ENCODE results near the gene LARGE1.
"Not testable (repeated sequence)": the region's sequence is repeated elsewhere in the genome, so short reads cannot be mapped to it uniquely, and the experiment has no call there.

LARGE1 gene

DNA sequence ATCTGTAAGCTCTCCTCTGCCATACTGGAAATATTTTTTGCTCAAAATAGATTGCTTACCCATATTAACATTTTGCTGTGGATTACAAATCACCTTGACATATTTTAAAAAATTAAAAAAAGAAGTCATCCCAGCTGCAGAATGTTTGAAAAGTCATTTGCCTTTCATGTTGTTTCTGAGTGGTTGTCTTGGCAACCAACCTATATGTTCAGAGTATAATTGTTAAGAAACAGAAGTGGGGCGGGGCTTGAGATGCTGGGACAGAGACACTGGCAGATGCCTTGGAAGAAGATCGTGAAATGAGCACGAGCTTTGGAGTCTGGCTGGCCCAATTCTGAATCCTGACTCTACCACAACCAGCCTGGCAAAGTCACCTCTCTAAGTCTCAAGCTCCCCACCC lies 348.2 kb downstream of the LARGE1 start:
- no peak for DNase-seq
- in situ Hi-C loops (cut with HindIII; ENCODE audit: low pct_ligation_motif_present, low pct_unique_long_range_greater_than_20kb, low sequenced_read_pairs), result no loop called here

DNA sequence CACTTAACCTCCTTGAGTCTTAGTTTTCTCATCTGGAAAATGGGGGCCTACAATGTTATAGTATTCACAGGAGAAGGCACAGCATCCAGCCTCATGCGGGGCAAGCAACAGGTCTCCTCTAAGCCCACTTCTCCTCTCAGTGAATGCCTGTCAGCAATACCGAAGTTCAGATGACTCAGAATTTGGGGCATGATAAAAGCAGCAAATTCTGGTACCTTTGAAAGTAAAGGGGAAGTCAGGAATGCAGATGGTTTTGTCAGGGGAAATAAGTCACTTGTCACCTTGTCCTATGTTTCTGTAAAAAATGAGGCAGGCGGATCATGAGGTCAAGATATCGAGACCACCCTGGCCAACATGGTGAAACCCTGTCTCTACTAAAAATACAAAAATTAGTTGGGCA lies 350.2 kb downstream of the LARGE1 start:
- in situ Hi-C loops (cut with HindIII; ENCODE audit: low pct_ligation_motif_present, low pct_unique_long_range_greater_than_20kb, low sequenced_read_pairs), result no loop called here
- DNase-seq, result no peak

DNA sequence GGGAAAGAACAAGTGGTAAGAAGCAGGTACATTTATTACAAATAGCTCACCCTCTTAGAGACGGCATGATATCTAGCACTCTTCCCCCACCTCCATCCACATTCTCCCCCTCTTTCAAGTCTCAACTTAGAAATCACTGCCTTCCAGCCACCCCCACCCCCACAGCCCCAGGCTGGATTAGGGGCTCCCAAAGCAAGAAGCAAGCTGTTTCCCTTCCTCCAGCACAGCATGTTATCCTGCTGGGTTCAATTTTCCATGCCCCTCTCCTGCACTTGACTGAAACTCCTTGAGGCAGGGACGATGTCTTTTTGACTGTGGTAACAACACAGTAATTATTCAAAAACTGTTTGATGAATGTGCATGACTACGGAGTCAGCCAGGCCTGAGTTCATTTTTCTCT lies 350.7 kb downstream of the LARGE1 start:
- DNase-seq, result no peak
- in situ Hi-C loops (cut with HindIII; ENCODE audit: low pct_ligation_motif_present, low pct_unique_long_range_greater_than_20kb, low sequenced_read_pairs), result no loop called here

DNA sequence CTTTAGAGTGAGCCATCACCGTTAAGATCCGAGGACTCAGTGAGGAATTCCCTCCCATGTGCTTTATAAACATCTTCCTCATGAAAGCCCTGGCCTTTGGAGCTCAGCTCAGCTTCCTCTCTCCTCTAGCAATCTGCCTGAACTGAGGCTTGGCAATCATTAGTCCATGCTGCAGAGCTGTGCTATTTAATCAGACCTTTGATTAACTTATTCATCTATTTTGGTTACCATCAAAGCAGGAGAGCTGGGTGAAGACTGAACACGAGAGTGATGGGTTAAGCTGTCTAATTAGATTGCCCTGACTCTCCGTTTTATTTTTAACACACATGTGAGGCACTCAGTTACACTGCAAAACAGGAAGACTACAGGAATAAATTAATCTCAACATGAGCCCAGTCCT lies 351.3 kb downstream of the LARGE1 start:
- in situ Hi-C loops (cut with HindIII; ENCODE audit: low pct_ligation_motif_present, low pct_unique_long_range_greater_than_20kb, low sequenced_read_pairs), result no loop called here

DNA sequence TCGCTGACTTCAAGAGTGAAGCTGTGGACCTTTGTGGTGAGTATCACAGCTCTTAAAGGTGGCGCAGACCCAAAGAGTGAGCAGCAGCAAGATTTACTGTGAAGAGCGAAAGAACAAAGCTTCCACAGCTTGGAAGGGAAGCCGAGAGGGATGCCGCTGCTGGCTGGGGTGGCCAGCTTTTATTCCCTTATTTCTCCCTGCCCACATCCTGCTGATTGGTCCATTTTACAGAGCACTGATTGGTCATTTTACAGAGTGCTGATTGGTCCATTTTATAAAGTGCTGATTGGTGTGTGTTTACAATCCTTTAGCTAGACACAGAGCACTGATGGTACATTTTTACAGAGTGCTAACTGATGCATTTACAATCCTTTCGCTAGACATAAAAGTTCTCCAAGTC lies 353.8 kb downstream of the LARGE1 start:
- DNase-seq; in situ Hi-C loops (cut with HindIII; ENCODE audit: low pct_ligation_motif_present, low pct_unique_long_range_greater_than_20kb, low sequenced_read_pairs): not testable (repeated sequence)

More for the DNA sequence above, 351.3 kb downstream of the LARGE1 start:
- DNase-seq, result no peak

DNA sequence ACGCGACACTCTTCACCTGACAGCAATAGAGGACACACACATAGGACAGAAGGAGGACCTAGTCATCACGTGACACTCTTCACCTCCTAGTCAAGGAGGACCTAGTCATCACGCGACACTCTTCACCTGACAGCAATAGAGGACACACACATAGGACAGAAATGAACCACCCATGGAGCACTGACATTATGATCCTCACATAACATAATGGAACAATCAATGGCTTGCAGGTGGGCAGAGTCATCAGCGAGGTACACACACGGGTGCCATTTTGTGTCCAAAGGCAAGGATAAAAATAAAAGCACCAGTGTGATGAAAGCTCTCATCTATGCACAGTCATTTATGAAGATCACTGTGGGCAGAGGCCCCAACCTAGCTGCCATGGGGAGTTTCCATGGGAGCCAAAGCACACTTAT lies 354.7 kb downstream of the LARGE1 start:
- no peak for DNase-seq
- in situ Hi-C loops (cut with HindIII; ENCODE audit: low pct_ligation_motif_present, low pct_unique_long_range_greater_than_20kb, low sequenced_read_pairs), result no loop called here

DNA sequence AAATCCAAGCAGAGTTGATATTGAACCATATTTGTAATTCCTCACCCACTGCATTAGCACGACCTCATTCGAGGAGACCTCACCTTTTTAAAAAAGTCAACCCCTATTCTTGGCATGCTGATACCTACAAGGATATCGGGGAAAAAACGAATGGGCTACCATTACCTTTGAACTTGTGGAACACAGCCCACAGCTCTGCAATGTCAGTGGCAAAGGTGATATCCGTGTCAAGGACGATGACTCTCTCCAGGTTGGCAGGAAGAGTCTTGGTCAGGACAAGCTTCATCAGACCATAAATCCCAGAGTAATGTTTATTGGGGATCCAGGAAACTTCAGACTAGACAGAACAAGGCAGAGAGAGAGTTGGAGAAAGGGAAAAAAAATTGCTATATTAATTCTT lies 355.6 kb downstream of the LARGE1 start:
- in situ Hi-C loops (cut with HindIII; ENCODE audit: low pct_ligation_motif_present, low pct_unique_long_range_greater_than_20kb, low sequenced_read_pairs), result no loop called here
- DNase-seq, result no peak

DNA sequence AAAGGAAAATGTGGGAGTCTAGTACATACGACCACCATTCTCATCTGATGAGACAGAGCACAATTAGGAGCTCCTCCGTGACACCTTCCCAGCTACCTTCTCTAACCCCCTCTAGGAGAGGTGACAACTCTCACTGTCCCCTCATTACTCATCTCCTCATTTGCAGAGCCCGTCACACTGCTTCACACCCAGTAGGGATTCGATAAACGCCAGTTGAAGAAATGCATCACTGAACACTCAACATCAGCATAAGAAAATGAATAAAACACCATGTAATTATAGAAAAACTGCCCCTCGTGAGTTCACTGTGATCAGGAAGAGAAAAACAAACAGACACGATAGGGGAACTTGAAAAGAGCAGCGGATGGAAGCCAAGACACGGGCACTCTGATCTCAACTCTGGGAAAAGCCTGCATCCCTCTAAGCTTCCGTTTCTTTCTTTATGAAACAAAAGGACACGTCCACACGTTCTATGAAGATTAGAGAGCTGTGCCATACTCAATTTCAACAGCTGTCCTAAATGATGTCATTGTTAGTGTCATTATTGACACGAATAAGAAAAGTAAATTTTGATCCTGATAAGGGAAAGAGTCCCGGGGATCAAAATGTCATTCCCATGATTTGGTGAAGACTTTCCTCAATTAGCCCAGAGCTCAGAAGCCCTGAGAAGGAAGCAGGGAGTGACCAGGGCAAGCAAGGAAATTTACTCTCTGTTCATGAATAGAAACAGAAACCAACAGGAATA lies 356.9 kb downstream of the LARGE1 start:
- in situ Hi-C loops (cut with HindIII; ENCODE audit: low pct_ligation_motif_present, low pct_unique_long_range_greater_than_20kb, low sequenced_read_pairs), result no loop called here
- no peak for DNase-seq

DNA sequence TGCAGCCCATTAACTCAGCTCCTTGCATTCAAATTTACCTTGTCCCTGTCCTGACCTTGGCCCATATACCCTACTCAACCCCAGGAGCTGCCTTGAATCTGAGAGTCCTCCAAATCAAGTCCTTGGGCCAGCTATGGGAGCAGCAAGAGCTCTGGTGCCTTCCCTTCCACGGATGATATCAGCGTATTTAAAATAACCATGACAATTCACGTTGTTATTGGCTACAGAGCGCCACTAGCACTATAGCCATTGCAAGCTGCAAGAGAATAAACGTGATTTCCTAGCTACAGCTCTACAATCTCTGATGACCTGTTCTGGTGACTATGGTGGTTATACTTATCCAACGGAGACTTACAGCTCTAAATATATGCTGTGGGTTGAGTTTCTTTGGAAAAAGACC lies 357.8 kb downstream of the LARGE1 start:
- no peak for DNase-seq
- in situ Hi-C loops (cut with HindIII; ENCODE audit: low pct_ligation_motif_present, low pct_unique_long_range_greater_than_20kb, low sequenced_read_pairs), result no loop called here

DNA sequence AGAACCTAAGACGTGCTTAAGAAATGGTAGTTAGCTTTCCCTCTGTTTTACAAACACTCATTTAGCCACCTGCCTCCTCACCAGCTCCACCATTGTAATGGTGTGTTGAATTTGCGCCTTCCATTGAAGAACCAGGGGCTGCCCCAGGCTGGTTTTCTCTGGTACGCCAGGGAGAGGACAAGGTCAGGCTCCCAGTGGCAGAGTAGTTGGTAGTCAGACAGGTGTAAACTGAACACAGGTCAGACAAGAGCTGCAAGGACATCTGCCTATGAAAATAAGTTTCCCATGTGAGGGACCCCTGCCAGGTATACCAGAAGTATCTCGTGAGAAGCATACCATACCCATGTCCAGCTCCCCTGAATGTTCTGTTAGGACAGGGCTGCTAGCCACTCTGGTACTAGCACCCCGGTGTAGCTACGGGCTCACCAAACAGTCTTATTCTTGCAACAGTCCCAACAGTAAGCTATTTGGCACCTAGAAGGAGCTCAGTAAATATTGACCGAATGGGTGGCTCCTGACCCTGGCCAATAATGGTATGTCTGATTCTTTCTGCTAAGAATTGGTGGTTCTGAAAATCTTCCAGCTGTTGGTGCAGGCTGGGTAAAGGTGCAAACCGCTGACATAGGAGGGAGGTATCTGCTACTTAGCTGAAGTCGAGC lies 359.0 kb downstream of the LARGE1 start:
- in situ Hi-C loops (cut with HindIII; ENCODE audit: low pct_ligation_motif_present, low pct_unique_long_range_greater_than_20kb, low sequenced_read_pairs), result no loop called here

DNA sequence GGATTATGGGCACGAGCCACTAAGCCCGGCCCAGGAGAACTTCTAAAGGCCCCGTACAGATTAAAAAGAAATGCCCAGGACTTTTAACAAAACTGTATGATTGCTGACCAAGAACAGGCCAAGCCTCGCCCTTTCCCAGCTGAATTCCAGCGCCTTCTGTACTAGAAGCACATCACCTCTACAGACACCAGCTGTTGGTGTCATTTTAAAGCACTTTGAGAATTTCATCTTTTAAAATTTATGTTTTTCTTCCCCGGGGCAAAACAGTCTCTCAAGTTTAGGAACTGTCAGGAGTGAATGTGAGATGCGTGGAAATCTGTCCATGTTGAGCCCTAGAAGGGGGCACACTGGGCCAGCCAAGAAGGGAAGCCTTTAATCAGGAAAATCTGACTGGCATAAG lies 362.4 kb downstream of the LARGE1 start:
- no peak for DNase-seq
- in situ Hi-C loops (cut with HindIII; ENCODE audit: low pct_ligation_motif_present, low pct_unique_long_range_greater_than_20kb, low sequenced_read_pairs), result no loop called here

More for the DNA sequence above, 359.0 kb downstream of the LARGE1 start:
- no peak for DNase-seq

DNA sequence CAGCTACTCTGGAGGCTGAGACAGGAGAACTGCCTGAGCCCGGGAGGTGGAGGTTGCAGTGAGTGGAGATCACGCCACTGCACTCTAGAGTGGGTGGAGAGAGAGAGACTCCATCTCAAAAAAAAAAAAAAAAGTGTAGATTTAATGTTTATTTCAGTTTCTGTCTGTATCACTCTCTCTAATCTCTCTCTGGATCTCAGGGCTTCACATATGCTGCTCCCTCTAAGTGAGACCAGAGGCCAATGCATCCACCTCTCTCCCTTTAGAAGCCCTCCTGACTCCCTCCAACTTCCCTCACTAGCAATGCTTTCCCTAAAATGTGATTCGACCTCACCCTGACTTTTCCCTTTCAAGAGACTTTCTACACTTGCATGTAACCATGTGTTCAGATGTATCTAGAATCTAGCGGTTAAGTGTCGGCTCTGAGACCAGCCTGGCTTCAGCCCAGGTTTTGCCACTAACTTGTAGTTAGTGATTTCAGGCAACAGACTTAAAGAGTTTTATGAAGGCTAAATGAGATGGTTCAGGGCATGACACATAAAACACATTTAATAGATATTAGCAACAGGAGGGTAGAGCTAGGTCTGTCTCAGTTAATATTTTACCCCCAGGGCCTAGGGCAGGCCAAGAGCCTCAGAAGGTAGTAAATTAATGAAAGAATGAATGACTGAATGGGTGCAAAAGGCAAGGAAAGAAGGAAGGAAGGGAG lies 364.3 kb downstream of the LARGE1 start:
- peak; percentile 24 for DNase-seq
- in situ Hi-C loops (cut with HindIII; ENCODE audit: low pct_ligation_motif_present, low pct_unique_long_range_greater_than_20kb, low sequenced_read_pairs), result no loop called here

DNA sequence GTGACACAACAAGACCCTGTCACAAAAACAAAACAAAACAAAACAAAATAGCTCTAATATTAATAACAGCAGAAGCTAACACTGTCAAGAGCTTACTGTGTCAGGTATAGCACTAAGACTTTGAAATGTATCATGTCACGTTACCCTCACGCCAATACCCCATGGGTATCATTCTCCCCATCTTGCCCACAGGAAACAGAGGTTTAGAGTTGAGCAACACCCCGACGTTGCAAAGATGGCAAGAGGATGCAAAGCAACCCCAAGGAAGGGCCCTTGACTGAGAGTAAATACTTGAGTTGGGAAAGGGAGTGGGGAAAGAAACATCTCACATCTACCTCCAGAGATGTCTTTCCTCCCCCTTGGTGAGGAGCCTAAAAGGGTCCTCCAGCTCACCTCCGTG lies 366.8 kb downstream of the LARGE1 start:
- in situ Hi-C loops (cut with HindIII; ENCODE audit: low pct_ligation_motif_present, low pct_unique_long_range_greater_than_20kb, low sequenced_read_pairs), result no loop called here
- no peak for DNase-seq

DNA sequence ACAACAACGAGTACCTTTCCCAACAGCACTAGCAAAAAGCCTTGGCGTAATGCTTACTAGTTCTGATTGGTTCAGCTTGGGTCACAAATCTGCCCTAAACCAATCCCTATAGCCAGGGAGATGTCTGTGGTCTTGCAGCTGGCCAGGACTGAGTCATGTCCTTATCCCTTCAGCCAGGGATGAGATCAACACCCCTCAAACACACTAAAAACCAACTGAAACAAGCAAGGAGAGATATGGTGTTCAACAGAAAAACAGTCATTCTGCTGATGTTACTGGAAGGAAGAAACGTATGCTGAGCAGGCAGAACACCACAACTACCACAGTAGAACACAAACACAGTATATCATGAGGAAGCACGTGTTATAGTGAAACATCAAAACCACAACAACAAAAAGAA lies 375.6 kb downstream of the LARGE1 start:
- in situ Hi-C loops (cut with HindIII; ENCODE audit: low pct_ligation_motif_present, low pct_unique_long_range_greater_than_20kb, low sequenced_read_pairs), result no loop called here
- peak; percentile 31 for DNase-seq

DNA sequence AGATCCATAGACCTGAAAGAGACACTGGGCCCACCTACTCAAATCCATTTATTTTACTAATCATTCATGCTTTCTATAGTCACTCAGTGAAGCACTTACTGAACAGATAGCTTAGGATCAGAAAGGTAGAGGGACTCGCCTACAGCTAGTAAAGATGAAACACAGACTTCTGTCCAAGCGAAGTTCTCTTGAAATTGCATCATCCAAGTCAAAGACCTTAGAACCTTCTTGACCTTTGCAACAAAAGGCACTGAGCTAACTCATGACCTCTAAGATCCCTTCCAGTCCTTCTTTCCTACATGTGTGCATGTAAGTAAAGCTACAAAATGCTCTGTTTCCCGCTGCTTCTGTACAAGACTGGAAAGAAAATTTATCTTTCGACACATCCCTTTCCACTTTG lies 377.6 kb downstream of the LARGE1 start:
- no peak for DNase-seq
- in situ Hi-C loops (cut with HindIII; ENCODE audit: low pct_ligation_motif_present, low pct_unique_long_range_greater_than_20kb, low sequenced_read_pairs), result no loop called here

DNA sequence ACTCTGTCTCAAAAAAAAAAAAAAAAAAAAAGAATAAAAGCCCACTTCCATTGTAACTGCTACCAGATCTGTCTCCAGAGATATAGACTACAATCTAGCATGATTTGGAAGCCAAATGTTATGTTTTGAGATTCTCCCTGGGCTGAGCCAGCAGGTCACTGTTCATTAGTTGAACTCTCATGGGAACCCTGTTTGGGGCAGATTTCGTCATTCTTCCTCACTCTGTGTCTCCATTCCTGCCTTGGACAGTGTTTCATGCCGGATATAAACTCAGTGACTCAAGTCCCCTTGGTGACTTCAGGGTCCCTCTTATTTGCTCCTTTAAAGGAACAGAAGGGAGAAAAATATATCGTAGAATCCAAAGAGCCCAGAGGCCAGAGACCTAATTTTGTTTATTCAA lies 378.1 kb downstream of the LARGE1 start:
- in situ Hi-C loops (cut with HindIII; ENCODE audit: low pct_ligation_motif_present, low pct_unique_long_range_greater_than_20kb, low sequenced_read_pairs), result no loop called here
- DNase-seq, result no peak

DNA sequence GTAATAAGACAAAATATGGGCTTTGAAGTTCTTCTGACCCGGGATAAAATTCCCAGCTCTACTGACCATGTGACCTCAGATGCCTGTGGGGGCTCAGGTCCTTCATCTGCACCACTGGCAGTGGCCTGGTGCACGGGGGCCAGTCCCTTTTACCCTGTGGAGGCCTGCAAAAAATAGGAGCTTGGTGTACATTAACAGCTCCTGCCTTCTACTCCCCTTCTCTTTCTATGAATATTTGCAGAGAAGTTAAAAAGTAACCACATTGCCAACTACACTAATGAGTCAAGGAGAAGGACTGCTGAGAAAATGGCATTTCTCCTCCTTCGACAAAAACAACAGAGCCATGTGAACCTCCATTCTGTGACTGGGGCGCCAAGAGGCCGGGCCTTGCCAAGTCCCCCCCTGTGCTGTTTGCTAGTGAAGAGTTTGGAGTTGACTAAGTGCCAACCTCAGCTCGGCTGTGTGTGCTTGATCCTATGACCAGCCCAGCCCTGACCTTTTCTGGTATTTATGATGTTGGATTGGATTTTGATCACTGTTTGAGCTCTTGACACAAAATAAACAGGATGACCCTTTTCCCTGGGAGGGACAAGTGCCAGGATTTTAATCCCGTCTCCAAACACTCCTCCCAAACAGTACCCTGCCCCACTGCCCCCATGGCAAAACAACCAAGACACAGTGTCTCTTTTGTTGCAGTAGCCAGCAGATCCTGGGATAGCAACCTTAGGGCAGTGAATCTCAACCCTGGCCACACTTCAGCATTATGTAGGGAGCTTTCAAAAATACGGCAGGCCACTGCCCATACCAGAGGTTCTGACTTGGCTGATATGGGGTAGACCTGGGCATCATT lies 380.1 kb downstream of the LARGE1 start:
- DNase-seq, result peak; percentile 91
- in situ Hi-C loops (cut with HindIII; ENCODE audit: low pct_ligation_motif_present, low pct_unique_long_range_greater_than_20kb, low sequenced_read_pairs), result no loop called here

DNA sequence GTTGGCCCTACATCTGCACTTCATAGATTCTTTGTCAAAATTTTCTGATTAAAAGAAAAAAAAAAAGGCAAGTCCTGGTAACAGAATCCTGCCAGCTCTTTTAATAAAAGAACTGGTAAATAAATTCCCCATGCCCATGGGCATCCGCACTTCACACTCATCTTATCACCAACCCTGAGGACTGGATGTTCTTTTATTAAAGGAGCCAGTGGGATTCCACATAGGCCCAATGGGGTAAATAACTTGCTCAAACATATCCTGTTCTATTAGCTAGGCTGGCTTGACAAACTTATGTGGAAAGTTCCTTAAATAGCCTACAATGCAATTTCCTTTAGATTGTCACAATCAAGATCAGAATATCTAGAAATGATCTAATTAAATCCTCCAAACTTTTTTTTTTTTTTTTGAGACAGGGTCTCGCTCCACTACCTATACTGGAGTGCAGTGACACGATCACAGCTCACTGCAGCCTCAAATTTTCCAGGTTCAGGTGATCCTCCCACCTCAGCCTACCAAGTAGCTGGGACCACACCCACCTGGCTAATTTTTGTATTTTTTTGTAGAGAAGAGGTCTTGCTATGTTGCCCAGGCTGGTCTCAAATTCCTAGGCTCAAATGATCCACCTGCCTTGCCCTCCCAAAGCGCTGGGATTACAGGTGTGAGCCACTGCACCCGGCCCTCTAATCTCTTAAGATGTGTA lies 380.9 kb downstream of the LARGE1 start:
- no peak for DNase-seq
- in situ Hi-C loops (cut with HindIII; ENCODE audit: low pct_ligation_motif_present, low pct_unique_long_range_greater_than_20kb, low sequenced_read_pairs), result no loop called here
